Stimulated activated CD8-positive, alpha-beta memory T cell treated with anti-CD3 and anti-CD28 coated beads, Interleukin-4, amount 100 ng/mL, for 1 hour (primary cell): Measurements from ENCODE around the gene TMEM250.

ENCODE experiments used
- DNase-seq, 2 donors: peaks; one replicate each; pipeline ENCODE4 v3.0.0-alpha.2; 2020; ENCODE audit warnings: low read depth in 2 of 2, low spot score in 1 of 2

The TMEM250 gene

GRCh38 chr9:136095070-136096058 is 23.3 kb downstream of the TMEM250 start, which contains the start of gene NACC2:
Gene NACC2, minus strand, starts transcription at chr9:136095289. Its CDS starts 44,768 bp downstream, at chr9:136050521.
- no peak for DNase-seq

DNA sequence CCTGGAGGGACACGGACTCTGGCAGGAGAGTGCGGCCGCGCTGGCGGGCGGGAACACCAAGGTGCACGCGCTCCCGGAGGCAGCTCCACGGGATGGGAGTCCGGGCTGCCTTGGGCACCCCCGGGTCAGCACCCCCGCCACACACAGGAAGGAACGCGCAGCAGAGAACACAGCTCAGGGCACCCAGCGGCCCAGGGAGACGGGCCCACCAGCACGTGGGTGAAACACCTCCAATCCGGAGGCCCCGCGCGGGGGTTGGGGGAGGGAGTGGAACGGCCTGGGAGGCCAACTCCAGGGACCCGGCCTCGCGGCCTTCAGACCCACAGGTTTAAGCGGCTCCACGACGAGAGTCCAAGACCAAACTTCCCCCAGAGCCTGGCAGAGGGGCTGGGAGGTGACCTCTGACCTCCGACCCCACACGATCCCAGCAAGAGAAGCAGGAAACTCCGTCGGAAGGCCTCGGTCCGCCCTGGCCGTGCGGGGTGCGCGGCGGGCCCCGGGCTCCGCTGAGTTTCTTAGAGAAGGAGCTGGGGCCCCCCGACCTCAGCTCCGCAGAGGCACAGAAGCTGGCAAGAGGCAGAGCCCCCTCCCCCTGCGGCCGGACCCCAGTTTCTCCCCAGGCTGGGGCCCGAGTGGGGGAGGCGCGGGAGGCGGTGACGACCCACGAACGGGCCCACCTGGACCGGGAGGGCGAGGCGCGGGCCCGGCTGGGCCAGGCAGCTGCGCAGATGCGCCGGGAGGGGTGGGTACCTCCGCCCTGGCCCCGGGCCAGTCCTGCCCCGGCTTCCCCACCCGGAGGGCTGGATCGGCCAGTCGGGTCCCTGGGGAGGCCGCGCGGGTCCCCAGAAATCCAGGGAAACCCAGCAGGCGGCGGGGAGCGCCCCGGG is 24.4 kb downstream of the TMEM250 start:
- peak in 1 of 2 donors; percentile 51 for DNase-seq

GRCh38 chr9:136093346-136093986 is 25.2 kb downstream of the TMEM250 start:
- DNase-seq: no peak

DNA sequence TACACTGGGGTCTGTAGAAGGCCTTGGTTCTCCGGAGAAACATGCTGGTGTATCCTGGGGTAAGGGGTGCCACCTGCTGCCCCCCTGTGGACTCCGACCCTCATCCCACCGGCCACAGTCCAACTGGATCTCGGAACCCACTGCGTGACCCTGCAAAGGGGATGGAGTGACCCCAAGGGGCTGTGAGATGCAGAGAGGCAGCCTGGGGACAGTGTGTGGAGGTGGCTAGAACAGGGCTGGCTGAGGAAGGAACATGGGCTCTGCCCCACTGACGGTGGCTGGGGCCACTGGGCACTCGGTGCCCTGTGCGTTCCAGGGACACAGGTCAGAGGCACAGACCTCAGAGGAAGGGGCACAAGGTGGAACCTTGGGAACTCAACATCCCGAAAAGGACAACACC is 25.9 kb downstream of the TMEM250 start:
- DNase-seq: no peak

GRCh38 chr9:136092353-136092650 is 26.4 kb downstream of the TMEM250 start:
- no peak for DNase-seq

- DNase-seq: no peak
These were observed 26.9 kb downstream of the TMEM250 start for GRCh38 chr9:136091582-136092352.

DNA sequence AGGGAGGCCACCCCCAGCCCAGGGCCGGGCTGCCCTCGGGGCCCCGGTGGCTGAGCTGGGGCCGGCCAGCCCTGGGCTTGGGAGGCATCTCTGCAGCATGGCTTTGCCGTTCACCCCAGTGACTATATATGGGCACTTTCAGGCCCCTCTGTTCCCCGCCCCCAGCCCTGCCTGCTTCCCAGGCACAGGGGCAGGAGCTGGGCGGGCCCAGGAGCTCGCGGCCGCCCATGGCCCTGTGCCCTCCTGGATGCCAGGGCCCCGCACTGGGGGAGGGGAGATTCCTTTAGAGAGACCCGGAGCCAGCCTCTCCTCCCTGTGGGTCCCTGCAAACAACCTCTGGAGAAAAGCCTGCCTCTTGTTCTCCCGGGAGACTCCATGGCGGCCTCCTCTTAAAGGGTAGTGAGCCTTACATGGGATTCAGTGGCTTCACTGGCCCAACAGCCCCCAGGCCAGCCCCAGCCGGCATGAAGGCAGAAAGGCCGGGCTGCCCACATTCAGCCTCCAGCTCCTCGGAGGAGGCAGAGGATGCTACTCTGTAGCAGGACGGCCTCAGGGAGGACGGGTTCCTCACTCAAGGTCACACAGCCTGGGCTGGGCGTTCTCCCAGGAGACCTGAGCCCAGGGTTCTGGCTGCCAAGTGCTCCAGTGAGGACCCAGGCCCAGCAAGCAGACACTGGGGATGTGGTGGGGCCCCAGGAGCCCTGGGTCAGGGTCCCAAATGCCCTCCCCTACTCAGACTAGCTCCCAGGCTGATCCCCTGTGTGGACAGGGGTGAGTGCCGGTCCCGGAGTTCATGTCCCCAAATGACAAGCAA is 27.7 kb downstream of the TMEM250 start:
- no peak for DNase-seq

GRCh38 chr9:136090056-136090735 is 28.5 kb downstream of the TMEM250 start:
- DNase-seq: no peak

DNA sequence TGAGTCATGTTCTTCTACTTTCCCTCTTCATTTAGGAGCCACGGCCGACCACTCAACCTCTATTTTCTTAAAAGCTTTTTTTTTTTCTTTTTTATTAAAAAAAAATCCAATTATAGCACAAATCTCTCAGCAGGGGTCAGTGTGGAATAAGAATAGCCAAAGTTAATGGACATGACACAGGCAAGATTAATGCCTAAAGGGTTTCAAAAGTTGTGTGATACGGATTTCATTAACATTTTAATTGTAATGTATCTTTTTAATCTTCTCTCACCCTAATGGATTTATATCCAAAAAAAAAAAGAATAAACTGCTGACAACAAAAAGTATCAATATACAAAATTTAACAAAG is 29.0 kb downstream of the TMEM250 start:
- no peak for DNase-seq

- no peak for DNase-seq
These were observed 29.6 kb downstream of the TMEM250 start for GRCh38 chr9:136088939-136089696.

GRCh38 chr9:136088481-136088938 is 30.2 kb downstream of the TMEM250 start:
- DNase-seq: no peak

GRCh38 chr9:136087741-136088480 is 30.8 kb downstream of the TMEM250 start:
- DNase-seq: no peak

DNA sequence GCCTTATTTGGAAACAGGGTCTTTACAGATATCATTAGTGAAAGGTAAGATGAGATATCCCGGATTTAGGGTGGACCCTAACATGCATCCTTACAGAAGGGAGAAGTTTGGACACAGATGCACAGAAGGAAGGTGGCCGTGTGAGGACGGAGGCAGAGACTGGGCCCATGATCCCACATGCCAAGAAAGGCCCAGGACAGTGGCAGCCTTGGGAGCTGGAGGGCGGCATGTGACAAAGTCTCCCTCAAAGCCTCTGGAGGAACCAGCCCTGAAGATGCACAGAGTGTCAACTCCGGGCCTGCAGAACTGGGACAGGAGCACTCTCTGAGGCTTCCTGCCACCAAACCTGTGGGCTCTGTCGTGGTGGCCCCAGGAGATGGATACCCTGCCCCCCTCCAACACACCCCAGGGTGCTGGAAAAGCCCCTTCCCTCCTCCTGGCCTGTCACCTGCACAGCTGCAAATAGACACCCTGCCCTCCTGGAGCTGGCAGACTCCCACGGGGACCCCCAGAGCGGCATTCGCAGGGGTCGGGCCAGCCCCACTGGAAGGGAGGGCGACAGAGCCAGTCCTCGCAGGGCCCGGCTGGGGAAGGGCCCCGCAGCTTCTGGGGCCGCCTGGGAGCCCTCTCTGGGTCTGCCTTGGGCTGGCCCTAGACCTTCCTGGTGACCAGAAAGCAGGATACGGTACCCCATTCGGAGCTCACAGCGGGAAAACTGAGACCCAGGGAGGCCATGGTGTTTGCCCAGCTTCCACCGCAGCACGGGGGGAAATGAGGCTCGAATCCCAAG is 31.5 kb downstream of the TMEM250 start:
- no peak for DNase-seq

GRCh38 chr9:136086213-136086881 is 32.3 kb downstream of the TMEM250 start:
- no peak for DNase-seq

DNA sequence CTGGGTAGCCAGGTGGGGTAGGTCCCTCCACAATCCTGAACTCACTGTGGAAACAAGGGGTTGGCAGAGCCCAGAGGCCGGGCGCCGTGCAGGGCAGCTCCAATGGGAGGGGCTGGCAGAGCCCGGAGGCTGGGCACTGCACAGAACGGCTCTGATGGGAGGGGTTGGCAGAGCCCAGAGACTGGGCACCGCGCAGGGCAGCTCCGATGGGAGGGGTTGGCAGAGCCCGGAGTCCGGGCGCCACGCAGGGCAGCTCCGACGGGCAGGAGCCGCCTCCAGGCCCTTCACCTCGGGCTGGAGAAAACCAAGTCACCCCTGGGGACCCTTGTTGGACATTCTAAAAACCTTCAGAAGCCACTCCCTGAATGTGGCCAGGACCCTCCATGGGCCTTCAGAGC is 32.9 kb downstream of the TMEM250 start:
- no peak for DNase-seq
